ENCODE results near the gene RBKS. TPM values are rescaled to one million over a fixed set of nuclear protein-coding genes. Genes with fewer than 3 reads are reported as not detected.

RBKS gene
- total RNA-seq, 4 donors from 2014 or later, result 1.5 to 15.2 (median 15.1) TPM; not detected in 1

GRCh38 chr2:27823569-27823968 is 66.6 kb downstream of the RBKS start:
- no peak for TF ChIP-seq EP300 (IDR thresholded peaks at IDR 0.05; ENCODE audit: low read depth)
- TF ChIP-seq CTCF (IDR thresholded peaks at IDR 0.05), result no peak
- TF ChIP-seq POLR2AphosphoS5 (IDR thresholded peaks at IDR 0.05), result no peak
- no peak for TF ChIP-seq POLR2A (IDR thresholded peaks at IDR 0.05)
- intact Hi-C loops (cut with DNase I; ENCODE audit: low total_unique reads), result loop anchor here (10.0 kb wide), 1 partner anchor 51 kb away; no protein-coding TSS in a partner anchor
- Histone ChIP-seq H3K36me3 (no peaks in the 10 kb centered on the region), H3K4me3 (no peak overlapping the region), H3K4me1 (no peaks in the 10 kb centered on the region), H3K27me3 (no peaks in the 10 kb centered on the region), H3K9me3 (peaks cover 0 to 4% of the 10 kb centered on the region in 2 donors), H3K27ac (no peak overlapping the region)
- WGBS, 2 donors (ENCODE audit: low coverage in 1 of 2), result 56 to 72% methylated on average over 4 to 5 of the region's 5 CpGs
- in situ Hi-C loops (cut with MboI; ENCODE audit: low pct_ligation_motif_present in 1 of 4, low pct_unique_long_range_greater_than_20kb in 1 of 4, low sequenced_read_pairs in 3 of 4), result no loop called here
- no peak for DNase-seq

DNA sequence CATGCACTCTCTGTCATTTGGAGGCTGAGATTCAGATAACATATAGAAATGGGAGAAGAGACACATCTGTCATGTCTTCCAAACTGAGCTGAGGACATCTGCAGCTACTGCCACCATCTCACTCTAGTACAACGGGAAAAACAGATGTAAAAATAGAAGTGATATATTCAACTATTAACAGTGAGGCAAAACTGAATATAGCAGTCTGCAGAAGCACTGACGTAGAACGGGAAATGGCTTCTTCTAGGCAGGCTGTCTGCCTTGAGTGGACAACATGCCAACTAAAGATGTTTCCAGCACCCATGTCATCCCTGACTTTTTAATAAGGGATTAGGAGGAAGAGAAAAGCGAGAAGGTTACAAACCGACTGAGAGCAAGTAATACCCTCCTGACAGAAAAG is 67.1 kb downstream of the RBKS start:
- TF ChIP-seq POLR2A (IDR thresholded peaks at IDR 0.05) (no peak), CTCF (IDR thresholded peaks at IDR 0.05) (no peak), EP300 (IDR thresholded peaks at IDR 0.05; ENCODE audit: low read depth) (no peak), POLR2AphosphoS5 (IDR thresholded peaks at IDR 0.05) (no peak)
- DNase-seq, result no peak
- no peak overlapping the region for H3K4me3 ChIP-seq
- H3K36me3 ChIP-seq, result no peaks in the 10 kb centered on the region
- H3K9me3 ChIP-seq, result peaks cover 0 to 4% of the 10 kb centered on the region in 2 donors
- in situ Hi-C loops (cut with MboI; ENCODE audit: low pct_ligation_motif_present in 1 of 4, low pct_unique_long_range_greater_than_20kb in 1 of 4, low sequenced_read_pairs in 3 of 4) (no loop called here), intact Hi-C loops (cut with DNase I; ENCODE audit: low total_unique reads) (loop anchor here (10.0 kb wide), 1 partner anchor 52 kb away; no protein-coding TSS in a partner anchor)
- no peak overlapping the region for H3K27ac ChIP-seq
- H3K4me1 ChIP-seq, result no peaks in the 10 kb centered on the region
- 80 to 81% methylated on average over 5 of the region's 5 CpGs for WGBS, 2 donors (ENCODE audit: low coverage in 1 of 2)
- H3K27me3 ChIP-seq, result no peaks in the 10 kb centered on the region

- 100% methylated on average over 1 of the region's 1 CpG for WGBS, 2 donors (ENCODE audit: low coverage in 1 of 2)
- H3K36me3 ChIP-seq, result no peaks in the 10 kb centered on the region
- intact Hi-C loops (cut with DNase I; ENCODE audit: low total_unique reads), result loop anchor here (10.0 kb wide), 1 partner anchor 53 kb away; no protein-coding TSS in a partner anchor
- no peak overlapping the region for H3K4me3 ChIP-seq
- no peak overlapping the region for H3K27ac ChIP-seq
- no peak for TF ChIP-seq EP300 (IDR thresholded peaks at IDR 0.05; ENCODE audit: low read depth)
- no peak for TF ChIP-seq POLR2A (IDR thresholded peaks at IDR 0.05)
- TF ChIP-seq CTCF (IDR thresholded peaks at IDR 0.05), result no peak
- no peak for TF ChIP-seq POLR2AphosphoS5 (IDR thresholded peaks at IDR 0.05)
- no peaks in the 10 kb centered on the region for H3K4me1 ChIP-seq
- H3K9me3 ChIP-seq, result peaks cover 0 to 4% of the 10 kb centered on the region in 2 donors
- no peak for DNase-seq
- in situ Hi-C loops (cut with MboI; ENCODE audit: low pct_ligation_motif_present in 1 of 4, low pct_unique_long_range_greater_than_20kb in 1 of 4, low sequenced_read_pairs in 3 of 4), result no loop called here
- H3K27me3 ChIP-seq, result no peaks in the 10 kb centered on the region
Measured at GRCh38 chr2:27822049-27822448, 68.1 kb downstream of the RBKS start.

DNA sequence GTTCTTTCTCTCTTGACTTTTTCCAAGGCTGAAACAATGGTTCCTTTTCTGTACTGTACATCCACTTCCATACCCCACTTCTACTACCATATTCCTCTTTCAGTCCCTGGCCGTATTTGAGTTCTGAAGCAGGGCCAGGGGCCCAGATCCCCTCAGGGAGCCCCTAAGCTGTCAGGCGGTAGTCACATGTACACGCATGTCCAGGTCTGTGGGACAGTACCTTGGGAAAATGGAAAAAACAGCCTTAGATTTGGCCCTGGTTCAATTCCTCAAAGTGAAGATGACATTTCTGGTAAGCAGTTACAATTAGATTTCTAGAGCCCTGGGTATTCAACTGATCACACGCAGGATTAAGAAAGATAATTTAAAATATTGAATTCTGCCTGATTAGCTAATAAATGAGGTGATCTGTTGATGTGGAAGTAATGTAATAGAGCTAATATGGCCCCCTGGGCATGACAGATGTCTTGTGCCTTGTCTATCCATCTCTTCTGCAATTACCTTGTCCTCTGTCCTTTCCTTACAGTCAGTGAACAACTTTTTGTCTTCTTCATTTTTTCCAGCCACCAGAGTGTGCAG is 74.2 kb downstream of the RBKS start:
- WGBS, 2 donors (ENCODE audit: low coverage in 1 of 2), result 95 to 96% methylated on average over 2 to 4 of the region's 4 CpGs
- Histone ChIP-seq H3K4me3 (no peak overlapping the region), H3K27ac (no peak overlapping the region), H3K4me1 (peaks cover 0 to 5% (median 0%) of the 10 kb centered on the region in 4 donors), H3K9me3 (no peaks in the 10 kb centered on the region), H3K36me3 (no peaks in the 10 kb centered on the region), H3K27me3 (no peaks in the 10 kb centered on the region)
- TF ChIP-seq CTCF (IDR thresholded peaks at IDR 0.05) (no peak), EP300 (IDR thresholded peaks at IDR 0.05; ENCODE audit: low read depth) (no peak), POLR2A (IDR thresholded peaks at IDR 0.05) (no peak), POLR2AphosphoS5 (IDR thresholded peaks at IDR 0.05) (no peak)
- intact Hi-C loops (cut with DNase I; ENCODE audit: low total_unique reads) (no loop called here), in situ Hi-C loops (cut with MboI; ENCODE audit: low pct_ligation_motif_present in 1 of 4, low pct_unique_long_range_greater_than_20kb in 1 of 4, low sequenced_read_pairs in 3 of 4) (no loop called here)
- DNase-seq, result no peak
